Type B pancreatic cell (in vitro differentiated cells): ENCODE data around the gene BICRAL. TPM values are rescaled to one million over a fixed set of nuclear protein-coding genes. Genes with fewer than 3 reads are reported as not detected.
"Not testable (repeated sequence)": the region's sequence is repeated elsewhere in the genome, so short reads cannot be mapped to it uniquely, and the experiment has no call there.

ENCODE experiments used
- DNase-seq: peaks from one replicate; pipeline ENCODE4 v3.0.0; 2021; ENCODE audit warnings: mixed read lengths; ENCODE audit not compliant: unreplicated experiment; ENCODE audit errors: extremely low spot score
- H3K27ac Mint-ChIP-seq: 2 replicates; pipeline ENCODE4 v1.8.0; 2021; ENCODE audit warnings: mild to moderate bottlenecking, mixed read lengths
- H3K27me3 Mint-ChIP-seq: 2 replicates; pipeline ENCODE4 v1.8.0; 2021; ENCODE audit warnings: mixed read lengths
- H3K36me3 Mint-ChIP-seq: 2 replicates; pipeline ENCODE4 v1.8.0; 2021; ENCODE audit warnings: mixed read lengths
- H3K4me1 Mint-ChIP-seq: one replicate; pipeline ENCODE4 v1.8.0; 2021; ENCODE audit warnings: mixed read lengths; ENCODE audit not compliant: unreplicated experiment
- H3K4me3 Mint-ChIP-seq: 2 replicates; pipeline ENCODE4 v1.8.0; 2021; ENCODE audit warnings: mild to moderate bottlenecking, mixed read lengths
- H3K9me3 Mint-ChIP-seq: 2 replicates; pipeline ENCODE4 v1.8.0; 2021; ENCODE audit warnings: mixed read lengths
- CTCF ChIP-seq: fragments of 200-600 bp; sonication (generic); conservative IDR thresholded peaks from 2 replicates; pipeline ENCODE4 v1.5.0; 2021; ENCODE audit warnings: antibody characterized with exemption, mild to moderate bottlenecking
- total RNA-seq: library from RNA; stranded (reverse); gene quantifications from 2 replicates; pipeline ENCODE4 v1.2.1, GENCODE V29; 2021; ENCODE audit warnings: low replicate concordance

Gene BICRAL
- total RNA-seq, 1 donor from 2014 or later = 9.3 TPM

- no peak overlapping the region for H3K27ac Mint-ChIP-seq
- TF ChIP-seq CTCF = no peak
- H3K36me3 Mint-ChIP-seq = peaks cover 23% of the 10 kb centered on the region
- H3K4me1 Mint-ChIP-seq = peaks cover 9% of the 10 kb centered on the region
- DNase-seq = no peak
- no peaks in the 10 kb centered on the region for H3K9me3 Mint-ChIP-seq
- no peaks in the 10 kb centered on the region for H3K27me3 Mint-ChIP-seq
- no peak overlapping the region for H3K4me3 Mint-ChIP-seq
Measured at GRCh38 chr6:42885702-42886101, 103.8 kb downstream of the BICRAL start.

- H3K9me3 Mint-ChIP-seq, H3K27me3 Mint-ChIP-seq, H3K27ac Mint-ChIP-seq, DNase-seq: not testable (repeated sequence)
- Mint-ChIP-seq H3K36me3 (peaks cover 20% of the 10 kb centered on the region), H3K4me1 (peaks cover 12% of the 10 kb centered on the region), H3K4me3 (peak overlapping the region; percentile 45)
Measured at GRCh38 chr6:42888201-42888600, 106.3 kb downstream of the BICRAL start.

- H3K36me3 Mint-ChIP-seq = peaks cover 7% of the 10 kb centered on the region
- H3K27me3 Mint-ChIP-seq = no peaks in the 10 kb centered on the region
- no peak for DNase-seq
- peaks cover 12% of the 10 kb centered on the region for H3K4me1 Mint-ChIP-seq
- TF ChIP-seq CTCF = no peak
- no peaks in the 10 kb centered on the region for H3K9me3 Mint-ChIP-seq
- H3K4me3 Mint-ChIP-seq = peak overlapping the region; percentile 98
- peak overlapping the region; percentile 96 for H3K27ac Mint-ChIP-seq
Measured at GRCh38 chr6:42889815-42890214, 108.0 kb downstream of the BICRAL start.

DNA sequence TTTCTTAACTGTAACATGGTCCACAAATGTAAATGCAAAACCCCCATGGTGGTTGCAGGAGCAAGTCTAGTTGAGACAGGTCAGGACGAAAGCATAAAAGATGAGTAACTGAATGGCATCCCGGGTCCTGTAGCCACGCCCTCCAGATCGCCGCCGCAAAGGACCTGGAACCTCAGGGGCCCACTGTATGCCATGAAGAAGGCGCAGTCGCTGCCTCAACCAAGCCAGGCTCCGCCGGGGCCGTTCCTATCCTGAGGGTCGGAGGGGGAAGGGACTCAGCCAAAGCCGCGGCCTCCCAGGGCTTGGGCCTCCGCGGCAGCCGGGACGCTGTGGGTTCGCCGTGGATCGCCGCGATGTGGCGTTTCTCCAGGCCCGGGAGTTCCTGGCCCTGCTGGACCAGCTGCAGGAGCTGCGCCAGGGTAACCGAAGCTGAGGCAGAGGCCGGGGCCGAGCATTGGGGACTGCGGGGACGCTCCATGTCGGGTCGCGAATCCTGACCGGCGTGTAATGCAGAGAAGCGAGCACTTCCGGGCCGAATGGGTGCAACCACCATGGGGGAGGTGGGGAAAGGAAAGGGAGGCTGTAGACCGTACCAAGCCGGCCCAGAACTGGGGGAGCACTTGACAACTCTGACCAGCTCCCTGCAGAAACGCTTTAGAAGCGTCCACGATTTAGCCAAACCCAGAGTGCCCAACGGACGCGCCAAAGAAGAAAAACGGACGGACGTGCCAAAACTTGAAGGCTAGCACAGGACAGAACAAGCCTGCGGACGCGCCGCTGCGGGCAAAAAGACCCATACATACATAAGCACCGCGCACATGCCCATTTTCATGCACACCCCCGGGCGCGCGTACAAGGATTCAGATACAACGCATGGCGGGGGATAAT lies 108.7 kb downstream of the BICRAL start:
- peak overlapping the region; percentile 98 for H3K4me3 Mint-ChIP-seq
- peaks cover 7% of the 10 kb centered on the region for H3K36me3 Mint-ChIP-seq
- TF ChIP-seq CTCF = no peak
- H3K4me1 Mint-ChIP-seq = peaks cover 12% of the 10 kb centered on the region
- peak; percentile 92 for DNase-seq
- H3K27me3 Mint-ChIP-seq = no peaks in the 10 kb centered on the region
- no peaks in the 10 kb centered on the region for H3K9me3 Mint-ChIP-seq
- H3K27ac Mint-ChIP-seq = peak overlapping the region; percentile 96

GRCh38 chr6:42891199-42891722 lies 109.4 kb downstream of the BICRAL start:
- Mint-ChIP-seq H3K4me3 (peak overlapping the region; percentile 98), H3K9me3 (no peaks in the 10 kb centered on the region), H3K4me1 (peaks cover 12% of the 10 kb centered on the region), H3K27me3 (no peaks in the 10 kb centered on the region), H3K36me3 (peaks cover under 1% of the 10 kb centered on the region), H3K27ac (peak overlapping the region; percentile 96)
- DNase-seq = no peak
- TF ChIP-seq CTCF = no peak

- H3K27ac Mint-ChIP-seq = peak overlapping the region; percentile 26
- not testable (repeated sequence) for H3K4me3 Mint-ChIP-seq, DNase-seq
Measured at GRCh38 chr6:42894041-42894828, 112.4 kb downstream of the BICRAL start.

More at GRCh38 chr6:42894041-42894828, 112.4 kb downstream of the BICRAL start:
- H3K4me1 Mint-ChIP-seq = peaks cover 18% of the 10 kb centered on the region
- H3K27me3 Mint-ChIP-seq, H3K36me3 Mint-ChIP-seq, H3K9me3 Mint-ChIP-seq: not testable (repeated sequence)
